Uterus (tissue), 2 donors: ENCODE results near the gene PITPNM3.

Source experiments
- POLR2A ChIP-seq, 2 donors: fragments of 450-650 bp; IDR thresholded peaks; one replicate each; pipeline ENCODE4 v1.6.1; 2016; ENCODE audit warnings: antibody characterized with exemption in 2 of 2, mild to moderate bottlenecking in 1 of 2, moderate library complexity in 1 of 2
- TF ChIP-seq, protein P1 (sequence below), 4 experiments: fragments of 200-600 bp in 2 of 4; fragments of 450-650 bp in 2 of 4; sonication (generic) in 2 of 4; IDR thresholded peaks; one replicate each; pipeline ENCODE4 v1.5.1; 2016 to 2019; ENCODE audit warnings: antibody characterized with exemption in 4 of 4, mild to moderate bottlenecking in 2 of 4, moderate library complexity in 1 of 4

DNA sequence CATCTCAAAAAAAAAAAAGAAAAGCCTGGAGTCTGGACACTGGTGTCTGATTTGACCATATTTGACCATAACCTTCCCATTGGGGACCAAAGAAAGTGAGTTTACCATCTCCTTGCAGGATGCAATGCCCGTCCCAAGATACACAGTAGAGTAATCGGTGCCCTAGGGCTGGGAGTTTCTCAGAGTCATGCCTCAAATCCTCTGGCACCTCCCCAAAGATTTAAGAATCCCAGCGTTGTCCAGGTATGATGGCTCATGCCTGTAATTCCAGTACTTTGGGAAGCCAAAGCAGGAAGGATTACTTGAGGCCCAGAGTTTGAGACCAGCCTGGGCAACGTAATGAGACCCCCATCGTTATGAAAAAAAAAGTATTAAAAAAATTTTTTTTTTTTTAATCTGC is 5.0 kb downstream of the PITPNM3 start:
- TF ChIP-seq, protein P1, sequence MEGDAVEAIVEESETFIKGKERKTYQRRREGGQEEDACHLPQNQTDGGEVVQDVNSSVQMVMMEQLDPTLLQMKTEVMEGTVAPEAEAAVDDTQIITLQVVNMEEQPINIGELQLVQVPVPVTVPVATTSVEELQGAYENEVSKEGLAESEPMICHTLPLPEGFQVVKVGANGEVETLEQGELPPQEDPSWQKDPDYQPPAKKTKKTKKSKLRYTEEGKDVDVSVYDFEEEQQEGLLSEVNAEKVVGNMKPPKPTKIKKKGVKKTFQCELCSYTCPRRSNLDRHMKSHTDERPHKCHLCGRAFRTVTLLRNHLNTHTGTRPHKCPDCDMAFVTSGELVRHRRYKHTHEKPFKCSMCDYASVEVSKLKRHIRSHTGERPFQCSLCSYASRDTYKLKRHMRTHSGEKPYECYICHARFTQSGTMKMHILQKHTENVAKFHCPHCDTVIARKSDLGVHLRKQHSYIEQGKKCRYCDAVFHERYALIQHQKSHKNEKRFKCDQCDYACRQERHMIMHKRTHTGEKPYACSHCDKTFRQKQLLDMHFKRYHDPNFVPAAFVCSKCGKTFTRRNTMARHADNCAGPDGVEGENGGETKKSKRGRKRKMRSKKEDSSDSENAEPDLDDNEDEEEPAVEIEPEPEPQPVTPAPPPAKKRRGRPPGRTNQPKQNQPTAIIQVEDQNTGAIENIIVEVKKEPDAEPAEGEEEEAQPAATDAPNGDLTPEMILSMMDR (IDR thresholded peaks at IDR 0.05): no peak
- no peak for TF ChIP-seq POLR2A (IDR thresholded peaks at IDR 0.05)
